NCI-H82 (cell line): ENCODE results near the gene SYPL1.

Experiments
- DNase-seq: peaks from one replicate; lab custom pipeline; 2025; lab: John Stamatoyannopoulos, UW

SYPL1 gene

DNA sequence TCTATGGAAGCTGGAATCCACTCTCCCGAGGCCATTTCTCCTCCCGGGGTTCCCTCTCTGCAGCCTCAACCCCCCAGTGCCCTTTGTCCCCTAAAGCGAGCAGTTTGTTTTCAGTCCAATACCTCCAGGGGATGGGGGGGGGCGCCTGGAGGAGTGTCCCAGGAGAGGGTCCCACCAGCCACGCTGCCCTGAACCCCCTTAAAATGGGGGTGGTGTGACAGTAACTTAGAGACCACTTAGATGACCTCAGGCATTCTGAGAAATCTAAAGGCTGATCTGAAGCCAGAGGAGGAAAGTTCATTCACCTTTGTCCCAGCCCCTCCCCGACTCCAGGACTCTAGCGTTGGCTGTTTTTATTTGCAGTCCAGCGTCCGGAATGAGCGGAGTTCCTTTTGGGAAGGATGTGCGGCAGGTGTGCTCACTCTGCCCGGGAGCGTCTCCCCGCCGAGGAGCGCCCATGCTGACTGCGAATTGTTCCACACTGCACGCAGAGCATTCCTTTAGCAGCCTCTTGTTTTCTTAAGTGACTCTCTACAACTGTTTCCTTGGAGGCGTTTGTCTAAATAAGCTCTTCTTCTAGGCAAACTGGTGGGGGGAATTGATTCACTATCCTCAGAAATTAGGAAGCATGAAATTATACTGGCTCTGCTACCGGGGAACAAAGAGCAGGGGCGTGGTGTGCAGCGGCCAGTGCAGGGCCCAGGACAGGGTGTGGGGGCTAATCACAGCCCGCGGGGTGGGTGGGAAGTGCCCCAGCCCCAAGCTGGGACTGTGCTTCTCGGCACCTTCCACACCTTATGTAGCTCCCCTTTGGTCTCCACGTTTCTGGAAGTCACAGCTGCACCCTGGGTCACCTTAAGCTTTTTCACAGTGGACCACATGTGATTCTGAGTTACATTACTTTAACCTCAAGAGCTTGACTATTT is 46.3 kb downstream of the SYPL1 start:
- no peak for DNase-seq

- DNase-seq, result no peak
Observed at GRCh38 chr7:106064771-106065574, 47.1 kb downstream of the SYPL1 start.

DNA sequence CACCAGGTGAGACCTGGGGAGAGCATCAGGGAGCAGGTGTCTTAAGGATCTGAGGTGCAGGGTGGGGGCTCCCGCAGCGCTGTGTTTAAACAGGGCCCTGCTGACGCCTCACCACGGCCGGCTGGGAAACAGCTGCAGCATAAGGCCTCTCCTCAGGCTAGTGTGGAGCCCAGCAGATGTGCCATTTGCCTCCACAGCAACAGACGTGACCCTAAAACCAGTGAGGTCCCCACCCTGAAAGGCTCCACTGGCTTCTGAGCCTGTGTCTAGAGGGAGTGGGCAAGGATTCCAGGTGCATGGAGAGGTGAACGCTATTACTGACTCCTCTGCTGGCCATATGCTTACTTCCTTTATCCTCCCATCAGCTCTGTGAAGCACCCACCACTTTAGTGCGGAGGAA is 47.8 kb downstream of the SYPL1 start:
- peak; percentile 12 for DNase-seq

DNA sequence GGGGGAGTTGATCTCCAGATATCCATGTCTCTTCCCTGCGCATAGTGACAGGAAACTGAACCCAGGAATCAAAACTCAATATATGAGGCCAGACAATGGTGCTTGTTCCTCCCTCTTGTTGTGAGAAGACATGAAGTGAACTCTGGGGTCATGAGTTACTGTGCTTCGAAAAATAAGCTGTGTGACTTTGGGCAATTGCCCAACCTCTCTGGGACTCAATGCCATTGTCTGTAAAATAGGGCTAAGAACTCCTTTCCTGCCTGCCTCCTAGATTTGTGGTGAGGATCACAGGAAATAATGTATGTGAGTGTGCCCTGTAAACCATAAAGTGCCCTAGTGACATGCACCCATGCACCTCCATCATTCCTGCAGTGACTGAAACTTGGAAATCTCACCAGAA is 48.4 kb downstream of the SYPL1 start:
- no peak for DNase-seq

DNA sequence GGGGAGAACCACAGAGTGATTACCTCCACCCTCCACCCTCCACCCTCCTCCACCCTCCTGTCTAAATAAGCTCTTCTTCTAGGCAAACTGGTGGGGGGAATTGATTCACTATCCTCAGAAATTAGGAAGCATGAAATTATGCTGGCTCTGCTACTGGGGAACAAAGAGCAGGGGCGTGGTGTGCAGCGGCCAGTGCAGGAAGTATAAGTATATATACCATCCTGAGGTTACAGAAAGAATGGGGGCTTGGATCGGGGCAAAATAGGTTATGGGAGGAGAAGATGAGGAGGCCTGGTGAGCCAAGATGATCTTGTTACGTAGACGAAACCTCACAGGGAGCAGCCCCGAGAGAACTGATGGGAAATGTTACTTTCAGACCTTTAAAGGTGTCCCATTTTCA is 49.1 kb downstream of the SYPL1 start:
- DNase-seq, result no peak

DNA sequence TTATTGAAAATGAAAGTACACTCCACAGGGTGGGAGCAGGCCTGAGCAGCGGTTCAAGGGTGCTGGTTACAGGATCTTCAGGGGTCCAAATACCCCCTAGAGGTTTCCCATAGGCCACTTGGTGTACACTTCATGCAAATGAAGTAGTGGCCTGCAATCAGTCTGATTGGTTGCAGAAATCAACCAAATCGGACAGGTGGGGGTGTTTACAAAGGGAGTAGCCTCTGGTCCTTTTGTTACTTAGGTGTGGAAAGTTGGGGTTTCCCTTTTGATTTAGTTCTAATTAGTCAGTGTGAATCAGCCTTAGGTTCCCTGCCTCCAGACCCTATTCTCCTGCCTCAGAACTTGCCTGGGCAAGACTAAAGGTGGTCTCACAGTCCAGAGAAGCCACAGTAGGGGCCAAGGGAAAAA is 49.6 kb downstream of the SYPL1 start:
- DNase-seq, result no peak

DNA sequence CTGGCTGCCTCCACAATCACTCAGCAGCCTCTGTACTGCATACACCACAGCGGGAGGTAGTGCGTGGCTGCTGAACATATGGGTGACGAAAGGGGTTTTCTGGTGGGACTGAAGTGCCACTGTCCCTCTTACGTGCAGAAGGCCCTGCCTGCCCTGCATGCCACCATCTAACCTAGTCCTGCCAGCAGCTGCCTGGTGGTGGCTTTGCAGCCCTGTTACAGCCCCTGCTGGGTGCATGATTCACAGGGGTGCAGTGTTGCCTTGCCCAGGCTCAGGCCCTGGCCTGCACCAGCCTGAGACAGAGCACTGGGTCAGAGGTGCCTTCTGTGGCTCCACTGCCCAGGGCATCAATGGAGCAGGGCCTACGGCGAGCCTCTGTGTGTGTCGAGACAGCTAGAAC is 50.1 kb downstream of the SYPL1 start:
- no peak for DNase-seq

- DNase-seq, result no peak
Observed at GRCh38 chr7:106061301-106061979, 50.7 kb downstream of the SYPL1 start.

DNA sequence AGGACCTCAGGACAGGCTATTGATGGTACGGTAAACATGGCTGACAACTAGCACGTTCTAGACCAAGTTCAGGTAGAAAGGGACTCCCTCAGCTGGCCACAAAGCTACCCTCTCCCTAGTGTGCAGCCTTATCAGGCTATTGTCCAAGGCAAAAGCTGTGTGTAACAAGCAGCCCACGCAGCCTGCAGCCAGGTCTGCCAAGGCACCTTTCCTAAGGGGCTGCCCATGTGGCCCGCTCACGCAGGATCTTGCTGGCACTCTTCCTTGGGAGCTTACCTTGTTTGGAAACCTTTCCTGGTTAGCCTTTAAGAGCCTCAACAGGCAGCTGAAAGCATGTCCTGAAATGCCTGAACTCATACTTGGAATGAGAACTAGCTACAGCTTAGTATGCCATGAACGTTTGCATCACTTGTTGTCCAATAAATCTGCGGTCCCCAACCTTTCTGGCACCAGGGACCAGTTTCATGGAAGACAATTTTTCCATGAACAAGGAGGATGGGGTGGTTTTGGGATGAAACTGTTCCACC is 51.7 kb downstream of the SYPL1 start:
- no peak for DNase-seq

- no peak for DNase-seq
Observed at GRCh38 chr7:106059556-106059955, 52.6 kb downstream of the SYPL1 start.

GRCh38 chr7:106058928-106059324 is 53.2 kb downstream of the SYPL1 start:
- DNase-seq, result no peak

DNA sequence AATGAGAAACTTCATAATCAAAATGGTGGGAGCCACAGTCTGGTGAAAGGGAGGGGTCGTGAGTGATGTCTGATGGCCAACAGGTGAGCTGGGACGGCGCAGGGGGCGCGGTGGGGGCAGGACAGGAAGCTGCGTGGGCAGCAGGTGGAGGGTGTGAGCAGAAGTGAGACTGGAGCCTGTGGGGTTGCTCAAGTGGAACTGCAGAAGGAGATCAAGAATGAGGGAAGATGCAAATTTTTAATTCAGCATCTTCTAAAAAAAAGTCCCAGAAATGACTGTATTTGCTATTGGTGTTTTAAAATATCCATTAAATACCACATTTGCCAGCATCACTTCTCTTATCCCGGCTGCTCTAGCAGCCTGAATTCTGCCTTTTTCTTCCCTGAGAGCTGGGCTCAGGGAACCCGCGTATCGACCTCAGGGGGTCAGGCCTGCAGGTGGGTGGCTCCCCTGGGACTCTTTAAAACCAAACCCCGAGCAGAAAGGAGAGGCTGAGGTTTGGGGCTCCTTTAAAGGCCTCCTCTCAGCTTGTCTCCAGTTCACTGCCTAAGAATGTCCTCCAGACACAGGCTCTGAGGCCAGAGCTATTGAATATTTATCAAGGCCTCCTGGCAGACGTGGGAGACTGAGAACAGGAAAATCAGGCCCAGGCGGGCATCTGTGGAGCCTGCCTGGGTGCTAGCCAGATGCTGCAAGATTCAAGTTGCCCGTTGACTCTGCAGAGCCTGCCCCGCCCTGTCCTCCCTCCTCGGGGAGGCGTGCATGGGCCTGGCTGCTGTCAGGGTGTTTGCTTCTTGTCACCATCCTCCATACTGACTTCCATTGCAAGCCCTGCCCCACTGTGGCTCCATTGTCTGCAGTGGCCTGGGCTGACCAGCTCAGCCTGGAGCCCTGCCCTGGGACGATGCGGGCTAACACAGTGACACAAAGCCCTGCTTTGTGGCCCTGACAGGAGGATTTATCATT is 53.9 kb downstream of the SYPL1 start:
- no peak for DNase-seq

DNA sequence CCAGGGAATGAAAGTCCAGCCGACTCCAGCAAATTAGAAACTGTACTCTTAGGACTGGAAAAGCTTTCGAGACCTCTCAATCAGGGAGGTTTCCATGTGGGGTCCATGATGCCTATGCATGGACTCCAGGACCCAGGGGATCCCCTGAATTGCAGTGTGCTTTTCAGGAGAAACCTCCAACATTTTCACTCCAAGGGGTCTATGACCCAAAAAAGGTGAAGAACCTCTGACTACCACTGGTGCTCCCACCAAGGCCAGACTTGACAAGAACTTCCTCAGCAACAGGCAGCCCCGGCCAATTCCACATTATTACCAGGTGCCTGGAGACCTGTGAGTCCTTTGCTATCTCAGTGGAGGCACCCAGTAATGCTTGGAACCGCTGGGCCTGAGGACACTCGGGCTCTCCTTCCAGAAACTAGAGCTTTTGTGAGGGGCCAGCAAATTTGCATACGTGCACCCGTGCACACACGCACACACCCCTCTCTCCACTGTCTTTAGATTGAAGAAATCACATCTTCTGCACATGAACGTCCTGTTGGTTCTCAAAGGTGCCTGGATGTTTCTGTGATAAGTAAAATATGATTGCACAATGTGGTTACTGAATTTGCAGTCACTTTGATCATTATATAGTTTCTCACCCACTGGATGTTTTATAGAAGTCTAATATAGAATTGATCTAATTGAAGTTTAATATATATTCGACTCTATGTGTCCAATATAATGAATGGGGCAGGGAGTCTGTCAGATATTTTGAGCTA is 54.7 kb downstream of the SYPL1 start:
- DNase-seq, result no peak

- DNase-seq, result peak; percentile 92
Observed at GRCh38 chr7:106056513-106057203, 55.5 kb downstream of the SYPL1 start.

DNA sequence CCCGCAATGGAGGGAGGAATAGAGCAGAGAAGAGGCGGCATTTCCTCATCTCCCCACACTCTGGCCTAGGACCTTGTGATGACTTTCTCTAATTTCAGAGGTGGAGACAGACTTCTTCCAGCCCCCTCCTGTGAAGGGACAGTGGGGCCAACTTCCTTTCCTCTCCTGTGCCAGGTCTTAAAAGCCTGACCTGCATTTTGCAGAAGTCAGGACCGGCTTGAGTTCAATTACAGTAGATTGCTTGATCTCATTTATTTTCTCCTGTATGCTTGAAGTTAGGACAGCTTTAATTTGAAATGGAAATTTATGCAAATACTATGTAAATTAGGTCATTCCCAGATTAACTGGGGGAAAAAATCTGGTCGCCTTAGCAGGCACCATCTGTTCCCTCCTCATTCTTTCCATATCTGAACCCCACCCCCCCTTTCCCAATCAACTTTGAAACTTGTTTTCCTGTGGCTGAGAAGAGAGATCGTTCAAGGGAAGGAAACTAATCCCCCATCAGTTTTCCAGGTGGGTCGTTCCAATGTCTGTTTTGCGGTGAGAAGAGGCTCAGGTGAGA is 57.1 kb downstream of the SYPL1 start:
- DNase-seq, result peak; percentile 82

DNA sequence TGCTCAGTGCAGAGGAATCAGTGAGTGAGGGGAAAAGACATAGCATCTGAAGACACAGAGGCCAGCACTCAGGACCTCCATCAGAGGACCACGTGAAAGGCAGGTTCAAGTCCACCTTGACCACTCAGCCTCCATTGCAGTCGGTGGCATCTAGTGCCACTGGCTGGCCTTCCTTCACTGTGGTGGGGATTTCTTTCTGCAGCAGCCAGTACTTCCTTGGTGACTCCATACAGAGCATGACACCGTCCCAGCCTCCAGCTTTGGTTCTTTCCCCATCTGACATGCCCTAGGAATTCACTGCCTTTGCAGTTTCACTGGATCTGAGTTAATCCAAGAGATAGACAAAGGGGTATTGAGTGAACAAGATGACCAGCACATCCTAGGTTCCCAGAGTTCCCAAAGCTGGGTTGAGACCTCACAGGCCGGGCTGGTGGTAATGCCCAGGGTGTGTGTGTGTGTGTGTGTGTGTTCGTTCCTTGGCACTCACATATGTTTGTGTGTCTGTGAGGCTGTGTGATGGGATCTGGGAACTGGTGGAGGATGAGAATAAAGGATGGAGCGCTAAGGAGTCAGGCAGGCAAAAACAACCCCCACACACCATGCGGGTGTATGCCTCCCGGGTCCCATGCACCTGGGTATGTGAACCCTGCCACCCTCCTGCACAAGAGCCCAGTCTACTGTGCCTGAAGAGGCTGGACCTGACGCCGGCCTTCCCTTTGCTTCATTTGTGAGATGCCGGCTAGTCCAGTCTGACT is 57.8 kb downstream of the SYPL1 start:
- no peak for DNase-seq

- no peak for DNase-seq
Observed at GRCh38 chr7:106053109-106053508, 59.0 kb downstream of the SYPL1 start.

DNA sequence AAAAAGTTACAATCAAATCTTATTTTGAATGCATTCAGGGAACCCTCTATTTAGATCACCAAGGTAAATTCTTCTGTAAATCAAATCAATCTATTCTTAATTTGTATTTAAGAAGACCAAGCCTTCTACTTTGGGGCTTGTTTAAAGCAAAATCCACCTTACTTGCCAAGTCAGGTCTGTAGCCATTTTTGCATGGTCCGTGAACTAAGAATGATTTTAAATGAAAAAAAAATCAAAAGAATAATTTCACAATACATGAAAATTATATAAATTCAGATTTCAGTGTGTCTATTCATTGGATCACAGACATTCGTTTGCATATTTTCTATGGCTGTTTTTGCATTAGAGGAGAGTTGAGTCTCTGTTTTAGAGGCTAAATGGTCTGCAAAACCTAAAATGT is 59.4 kb downstream of the SYPL1 start:
- DNase-seq, result no peak

GRCh38 chr7:106050746-106051117 is 61.4 kb downstream of the SYPL1 start:
- DNase-seq, result no peak
